ENCODE results near the gene SYPL1. TPM values are rescaled to one million over a fixed set of nuclear protein-coding genes. Genes with fewer than 3 reads are reported as not detected.
A peak's percentile ranks its signal among the peaks of the same experiment; 100 is the strongest.

The SYPL1 gene
- total and polyA plus RNA-seq, 9 of the 15 experiments (the other 6 are each of a cell fraction or from before 2014, with no cell fraction given): 23.8 to 214 (median 70.2) TPM

DNA sequence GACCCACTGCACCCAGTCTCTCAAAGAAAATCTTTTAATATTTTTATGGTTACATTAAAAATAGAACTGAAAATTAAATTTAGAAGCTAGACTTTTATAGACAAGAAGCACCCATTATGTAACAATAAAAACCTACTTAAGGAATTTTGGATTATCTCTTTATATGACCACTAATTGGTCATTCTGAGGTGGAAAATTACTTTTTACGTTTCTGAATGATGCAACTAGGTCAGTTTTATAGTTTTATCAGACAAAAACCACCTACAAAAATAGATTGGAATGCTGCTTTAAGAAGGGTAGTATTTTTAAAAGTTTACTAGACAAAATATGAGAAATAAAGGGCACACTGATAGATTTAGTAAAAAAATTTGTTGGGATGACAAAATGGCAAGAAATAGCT, 16.5 kb downstream of the SYPL1 start (continued):
- TF ChIP-seq, protein P1, sequence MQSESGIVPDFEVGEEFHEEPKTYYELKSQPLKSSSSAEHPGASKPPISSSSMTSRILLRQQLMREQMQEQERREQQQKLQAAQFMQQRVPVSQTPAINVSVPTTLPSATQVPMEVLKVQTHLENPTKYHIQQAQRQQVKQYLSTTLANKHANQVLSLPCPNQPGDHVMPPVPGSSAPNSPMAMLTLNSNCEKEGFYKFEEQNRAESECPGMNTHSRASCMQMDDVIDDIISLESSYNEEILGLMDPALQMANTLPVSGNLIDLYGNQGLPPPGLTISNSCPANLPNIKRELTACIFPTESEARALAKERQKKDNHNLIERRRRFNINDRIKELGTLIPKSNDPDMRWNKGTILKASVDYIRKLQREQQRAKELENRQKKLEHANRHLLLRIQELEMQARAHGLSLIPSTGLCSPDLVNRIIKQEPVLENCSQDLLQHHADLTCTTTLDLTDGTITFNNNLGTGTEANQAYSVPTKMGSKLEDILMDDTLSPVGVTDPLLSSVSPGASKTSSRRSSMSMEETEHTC (IDR thresholded peaks at IDR 0.05): no peak
- no peak for TF ChIP-seq TSC22D4 (tag; IDR thresholded peaks at IDR 0.05)

DNA sequence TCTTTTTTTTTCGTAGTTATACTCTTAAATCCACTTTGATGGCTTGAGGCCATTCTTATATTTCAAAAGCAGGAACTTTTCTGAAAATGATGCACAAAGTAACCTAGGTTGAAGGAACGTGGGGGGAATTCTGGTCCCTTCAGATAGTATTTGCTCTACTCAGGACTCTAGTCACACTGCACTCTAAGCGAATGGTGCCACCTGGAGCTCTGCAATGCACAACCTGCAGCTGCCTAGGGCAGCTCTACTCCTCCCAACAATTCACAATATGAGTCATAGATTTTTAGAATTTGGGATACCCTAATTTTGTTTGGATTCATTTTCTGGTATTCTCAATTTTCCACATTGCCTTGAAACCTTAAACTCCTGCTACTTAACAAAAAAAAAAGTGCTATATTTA, 17.3 kb downstream of the SYPL1 start:
- ATAC-seq (peak; percentile 66), FAIRE-seq (no peak), DNase-seq (ENCODE audit: extremely low read depth in 1 of 4, low spot score in 3 of 4) (no peak)
- ChIA-PET CTCF (ENCODE audit: low intra/inter-chr PET ratio) (no interaction called here), POLR2A (interaction anchor here (1.2 to 1.7 kb wide), 4 partner anchors 8 to 17 kb away, joined by 4 to 8 read pairs (median 6); partner anchors contain the start of gene SYPL1)
- Histone ChIP-seq H3K27ac (ENCODE audit: extremely low read depth, low read depth, low read length) (no peak overlapping the region), H3K9ac (ENCODE audit: insufficient read depth in 1 of 2, low read depth in 2 of 2, low read length in 2 of 2) (no peak overlapping the region), H3K79me2 (ENCODE audit: control insufficient read depth, insufficient read depth, low read length) (peaks cover 3% of the 10 kb centered on the region; the same call in 2 of the 3 replicates), H3K4me3 (no peak overlapping the region), H3K9me3 (replicated peaks; ENCODE audit: control insufficient read depth, insufficient read depth, low read depth, low read length) (no peaks in the 10 kb centered on the region), H4K20me1 (replicated peaks; ENCODE audit: control insufficient read depth, insufficient read depth, low read length) (no peaks in the 10 kb centered on the region), H2AFZ (ENCODE audit: low read depth, low read length) (no peak overlapping the region), H3K27me3 (ENCODE audit: control insufficient read depth in 2 of 2, insufficient read depth in 2 of 2, low read length in 2 of 2) (no peaks in the 10 kb centered on the region), H3K9me1 (ENCODE audit: control insufficient read depth, insufficient read depth, low read length) (no peaks in the 10 kb centered on the region), H3K4me2 (ENCODE audit: insufficient read depth, low read length) (no peak overlapping the region), H3K36me3 (ENCODE audit: control insufficient read depth, insufficient read depth, low read length) (peaks cover 73% of the 10 kb centered on the region), H3K4me1 (replicated peaks in 1 of 2; ENCODE audit: control insufficient read depth in 2 of 2, insufficient read depth in 2 of 2, low read length in 2 of 2) (no peaks in the 10 kb centered on the region)
- intact Hi-C loops (cut with micrococcal nuclease) (no loop called here), in situ Hi-C loops (cut with MboI) (no loop called here)
- no peak for TF ChIP-seq HMG20B (CRISPR knock-in tag; IDR thresholded peaks at IDR 0.05)
- TF ChIP-seq RUNX1 (IDR thresholded peaks at IDR 0.05; ENCODE audit: low read depth): no peak
- no peak for TF ChIP-seq ZNF217 (CRISPR knock-in tag; IDR thresholded peaks at IDR 0.05)
- TF ChIP-seq ZFX (CRISPR knock-in tag; IDR thresholded peaks at IDR 0.05): no peak
- TF ChIP-seq LCOR (CRISPR knock-in tag; IDR thresholded peaks at IDR 0.05): no peak
- no TSS peak for BruUV-seq (replicated peaks)
- WGBS (ENCODE audit: insufficient coverage, low coverage, missing lambda C conversion rate): 83% methylated on average over 3 of the region's 3 CpGs

All from K562 (cell line).